Measurements from ENCODE around the gene ELK4.

DNA sequence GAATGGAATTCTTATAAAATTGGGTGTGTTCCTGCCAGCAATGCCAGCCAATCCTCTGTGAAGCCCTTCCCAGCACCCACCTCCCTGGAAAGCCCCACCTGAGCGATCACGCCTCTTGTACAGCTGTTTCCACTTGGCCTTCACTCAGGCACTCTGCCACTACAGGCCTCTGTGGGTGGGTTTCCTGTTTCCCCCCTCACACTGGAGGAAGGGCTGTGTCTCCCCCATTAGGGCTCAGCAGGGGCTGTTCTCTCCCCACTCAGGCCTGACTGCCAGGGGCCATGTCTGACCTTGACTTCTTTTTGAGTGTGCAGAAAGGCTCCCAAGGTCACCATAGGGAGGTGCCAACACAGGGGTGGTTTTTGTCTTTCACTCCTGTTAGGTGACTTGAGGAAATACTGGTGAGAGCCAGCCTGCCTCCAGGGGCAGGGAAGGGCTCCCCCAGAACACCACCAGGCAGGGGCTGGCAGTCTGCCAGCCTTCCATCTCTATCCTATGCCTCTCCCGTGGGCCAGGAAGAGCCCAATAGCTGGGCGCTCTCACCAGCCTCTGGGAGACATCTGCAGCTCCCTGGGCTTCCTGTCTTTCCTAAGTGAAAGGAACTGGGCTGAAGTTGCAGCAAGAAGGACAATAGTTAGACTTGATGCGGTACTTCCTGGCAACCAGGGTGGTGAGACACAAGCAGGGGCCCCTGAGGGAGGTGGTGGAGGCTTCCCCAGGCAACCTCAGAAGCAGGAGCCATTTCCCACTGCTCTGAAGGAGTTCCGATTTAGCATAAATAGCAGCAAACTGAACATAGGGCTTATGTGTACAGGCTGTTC lies 49.1 kb downstream of the ELK4 start:
- TF ChIP-seq EZH2 (IDR thresholded peaks at IDR 0.05; ENCODE audit: low read length, missing control alignments) = no peak
- TF ChIP-seq, protein P1, sequence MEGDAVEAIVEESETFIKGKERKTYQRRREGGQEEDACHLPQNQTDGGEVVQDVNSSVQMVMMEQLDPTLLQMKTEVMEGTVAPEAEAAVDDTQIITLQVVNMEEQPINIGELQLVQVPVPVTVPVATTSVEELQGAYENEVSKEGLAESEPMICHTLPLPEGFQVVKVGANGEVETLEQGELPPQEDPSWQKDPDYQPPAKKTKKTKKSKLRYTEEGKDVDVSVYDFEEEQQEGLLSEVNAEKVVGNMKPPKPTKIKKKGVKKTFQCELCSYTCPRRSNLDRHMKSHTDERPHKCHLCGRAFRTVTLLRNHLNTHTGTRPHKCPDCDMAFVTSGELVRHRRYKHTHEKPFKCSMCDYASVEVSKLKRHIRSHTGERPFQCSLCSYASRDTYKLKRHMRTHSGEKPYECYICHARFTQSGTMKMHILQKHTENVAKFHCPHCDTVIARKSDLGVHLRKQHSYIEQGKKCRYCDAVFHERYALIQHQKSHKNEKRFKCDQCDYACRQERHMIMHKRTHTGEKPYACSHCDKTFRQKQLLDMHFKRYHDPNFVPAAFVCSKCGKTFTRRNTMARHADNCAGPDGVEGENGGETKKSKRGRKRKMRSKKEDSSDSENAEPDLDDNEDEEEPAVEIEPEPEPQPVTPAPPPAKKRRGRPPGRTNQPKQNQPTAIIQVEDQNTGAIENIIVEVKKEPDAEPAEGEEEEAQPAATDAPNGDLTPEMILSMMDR (conservative IDR thresholded peaks at IDR 0.05 in 1 of 2, IDR thresholded peaks at IDR 0.05 in 1 of 2; ENCODE audit: low read depth in 1 of 2, low read length in 2 of 2) = no peak
